Astrocyte of the cerebellum (primary cell): ENCODE measurements around the gene RASA3.

Experiments used
- DNase-seq: peaks from one replicate; pipeline ENCODE4 v3.0.0-alpha.2; 2011; ENCODE audit warnings: low read depth
- H3K4me3 ChIP-seq: 2 replicates; pipeline ENCODE4 v1.5.1; 2011; ENCODE audit warnings: mild to moderate bottlenecking, low read depth, low read length, moderate library complexity
- CTCF ChIP-seq: IDR thresholded peaks from 2 replicates; pipeline ENCODE4 v1.5.1; 2012; ENCODE audit warnings: low read length, low read depth, moderate library complexity, mild to moderate bottlenecking; ENCODE audit errors: missing control alignments
- in situ Hi-C: cut with HindIII; loops from 2 replicates; pipeline ENCODE4 v1.10.0; 2017; ENCODE audit warnings: low sequenced_read_pairs

Gene RASA3

DNA sequence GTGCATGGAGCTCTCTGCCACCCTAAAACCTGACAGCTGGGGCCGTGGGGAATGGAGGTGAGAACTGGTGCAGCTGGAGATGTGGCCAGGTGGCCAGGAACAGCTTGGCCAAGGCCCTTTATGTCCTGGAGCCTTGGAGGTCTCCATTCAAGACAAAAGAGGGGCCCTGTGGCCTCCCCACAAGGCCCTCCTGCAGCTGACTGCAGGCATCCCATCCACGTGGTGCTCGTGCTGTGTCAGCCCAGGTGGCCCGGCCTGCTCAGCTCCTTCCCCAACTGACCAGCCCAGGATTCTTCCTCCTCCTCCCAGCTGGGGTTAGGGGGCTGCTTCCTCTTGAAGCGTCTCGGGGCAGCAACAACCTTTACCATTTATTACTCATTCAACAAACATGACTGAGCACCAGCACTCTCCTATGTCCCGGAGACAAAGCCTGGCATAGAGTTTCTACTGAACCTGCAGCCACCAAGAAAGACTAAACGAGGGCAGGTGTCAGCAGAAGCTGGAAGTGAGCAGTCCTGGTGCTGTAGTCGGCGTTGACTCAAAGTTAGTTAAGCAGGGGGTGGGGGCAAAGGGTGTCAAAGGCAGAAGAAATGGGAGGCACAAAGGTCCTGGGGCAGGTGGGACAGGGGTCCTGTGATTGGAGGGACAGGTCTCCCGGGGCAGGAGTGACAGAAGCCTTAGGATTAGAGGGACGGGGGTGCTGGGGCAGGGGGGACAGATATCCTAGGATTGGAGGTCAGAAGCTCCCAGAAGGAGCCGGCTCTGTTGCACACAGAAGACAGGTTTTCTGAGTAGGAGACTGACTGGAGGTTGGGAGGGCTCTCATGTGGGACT, 135.3 kb downstream of the RASA3 start:
- TF ChIP-seq CTCF = no peak
- DNase-seq = no peak
- in situ Hi-C loops = no loop called here
- no peak overlapping the region for H3K4me3 ChIP-seq

DNA sequence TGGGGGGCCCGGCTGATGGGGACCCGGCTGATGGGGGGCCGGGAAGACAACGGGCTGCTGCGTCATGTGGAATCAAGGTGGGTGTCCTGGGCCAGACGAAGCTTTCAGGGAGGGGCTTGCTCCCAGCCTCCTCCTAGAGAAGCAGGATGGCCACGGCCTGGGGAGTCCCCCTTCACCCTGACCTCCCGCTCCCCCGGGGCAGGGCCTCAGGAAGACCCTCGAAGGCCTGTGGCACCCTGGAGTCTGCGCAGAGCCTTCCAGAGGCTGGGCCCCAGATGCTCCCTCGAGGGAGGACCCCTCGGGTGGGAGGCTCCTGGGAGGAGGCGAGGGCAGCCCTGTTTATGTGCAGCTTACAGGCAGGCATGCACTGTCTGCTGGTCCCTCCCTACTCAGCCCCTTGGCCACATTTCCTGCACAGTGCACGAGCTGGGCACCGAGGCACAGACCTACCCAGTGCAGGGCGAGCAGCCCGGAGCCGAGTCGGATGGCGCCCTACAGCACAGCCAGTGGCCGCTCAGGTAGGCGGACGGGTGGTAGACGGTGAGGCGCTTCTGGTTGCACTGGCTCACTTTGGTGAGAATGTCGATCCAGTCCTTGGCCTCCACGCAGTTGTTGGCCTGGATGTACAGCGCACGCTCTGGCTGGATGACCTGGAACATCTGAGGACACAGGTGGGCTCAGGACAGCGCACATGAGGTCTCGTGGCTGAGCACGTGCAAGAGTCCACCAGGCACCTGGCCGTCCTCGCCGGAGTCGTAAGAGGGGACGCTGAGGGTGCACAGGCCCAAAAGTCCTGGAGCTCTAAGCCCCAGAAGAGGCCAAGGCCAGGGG, 136.1 kb downstream of the RASA3 start:
- no peak for TF ChIP-seq CTCF
- H3K4me3 ChIP-seq = no peak overlapping the region
- no peak for DNase-seq
- in situ Hi-C loops = no loop called here

GRCh38 chr13:113995051-113995601, 137.3 kb downstream of the RASA3 start:
- no peak for TF ChIP-seq CTCF
- in situ Hi-C loops = no loop called here
- H3K4me3 ChIP-seq = no peak overlapping the region
- no peak for DNase-seq

- DNase-seq = no peak
- H3K4me3 ChIP-seq = no peak overlapping the region
- in situ Hi-C loops = no loop called here
- no peak for TF ChIP-seq CTCF
These were observed 140.0 kb downstream of the RASA3 start for GRCh38 chr13:113992276-113993005.

DNA sequence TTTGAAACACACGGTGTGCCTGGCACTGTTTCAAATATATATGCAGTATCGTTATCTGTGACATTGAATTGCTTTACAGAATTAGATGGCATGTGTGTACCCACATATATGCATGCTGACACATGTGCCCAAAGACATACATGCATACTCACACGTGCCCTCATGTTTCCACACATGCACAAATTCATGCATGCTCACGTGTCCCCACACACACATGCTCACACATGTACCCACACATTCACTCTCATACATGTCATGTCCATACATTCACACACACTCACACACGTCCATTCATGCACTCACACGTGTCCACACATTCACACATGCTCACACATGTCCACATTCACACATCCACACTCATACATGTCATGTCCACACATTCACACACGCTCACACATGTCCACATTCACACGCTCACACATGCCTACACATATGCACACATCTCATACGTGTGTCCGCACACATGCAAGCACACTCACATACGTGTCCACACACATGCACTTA, 140.7 kb downstream of the RASA3 start:
- in situ Hi-C loops = no loop called here
- DNase-seq = no peak
- no peak overlapping the region for H3K4me3 ChIP-seq
- no peak for TF ChIP-seq CTCF

GRCh38 chr13:113991191-113991669, 141.2 kb downstream of the RASA3 start:
- in situ Hi-C loops = no loop called here
- no peak for DNase-seq
- H3K4me3 ChIP-seq = no peak overlapping the region
- TF ChIP-seq CTCF = no peak
